Esophagus squamous epithelium (tissue), 4 donors: ENCODE results near the gene ZNF175.

Experiments used
- CTCF ChIP-seq, 6 experiments: fragments of 450-650 bp in 4 of 6; fragments of 200-600 bp in 2 of 6; sonication (generic) in 2 of 6; IDR thresholded peaks; one replicate each; pipeline ENCODE4 v1.5.1; 2016 to 2019; ENCODE audit warnings: antibody characterized with exemption in 6 of 6, mild to moderate bottlenecking in 4 of 6, moderate library complexity in 4 of 6
- POLR2A ChIP-seq, 4 donors: fragments of 450-650 bp; IDR thresholded peaks; one replicate each; pipeline ENCODE4 v1.6.1; 2017; ENCODE audit warnings: antibody characterized with exemption in 4 of 4, mild to moderate bottlenecking in 4 of 4, moderate library complexity in 3 of 4

- TF ChIP-seq CTCF (IDR thresholded peaks at IDR 0.05) (no peak), POLR2A (IDR thresholded peaks at IDR 0.05) (no peak)
Observed at GRCh38 chr19:51559240-51559639, 11.8 kb upstream of the ZNF175 start.
